HG03039 (cell line): ENCODE data around the gene ZNRF2.
A peak's percentile ranks its signal among the peaks of the same experiment; 100 is the strongest.

Source experiments
- ATAC-seq: cut with Tn5 transposase; IDR thresholded peaks from one replicate; pipeline ENCODE4 v1.9.1; 2021; ENCODE audit warnings: mild to moderate bottlenecking, moderate library complexity; ENCODE audit not compliant: unreplicated experiment

The ZNRF2 gene

GRCh38 chr7:30320392-30320791, 36.0 kb downstream of the ZNRF2 start:
- no peak for ATAC-seq

- no peak for ATAC-seq
Observed at GRCh38 chr7:30321089-30321881, 36.9 kb downstream of the ZNRF2 start.

GRCh38 chr7:30321882-30322192, 37.4 kb downstream of the ZNRF2 start:
- ATAC-seq = no peak

DNA sequence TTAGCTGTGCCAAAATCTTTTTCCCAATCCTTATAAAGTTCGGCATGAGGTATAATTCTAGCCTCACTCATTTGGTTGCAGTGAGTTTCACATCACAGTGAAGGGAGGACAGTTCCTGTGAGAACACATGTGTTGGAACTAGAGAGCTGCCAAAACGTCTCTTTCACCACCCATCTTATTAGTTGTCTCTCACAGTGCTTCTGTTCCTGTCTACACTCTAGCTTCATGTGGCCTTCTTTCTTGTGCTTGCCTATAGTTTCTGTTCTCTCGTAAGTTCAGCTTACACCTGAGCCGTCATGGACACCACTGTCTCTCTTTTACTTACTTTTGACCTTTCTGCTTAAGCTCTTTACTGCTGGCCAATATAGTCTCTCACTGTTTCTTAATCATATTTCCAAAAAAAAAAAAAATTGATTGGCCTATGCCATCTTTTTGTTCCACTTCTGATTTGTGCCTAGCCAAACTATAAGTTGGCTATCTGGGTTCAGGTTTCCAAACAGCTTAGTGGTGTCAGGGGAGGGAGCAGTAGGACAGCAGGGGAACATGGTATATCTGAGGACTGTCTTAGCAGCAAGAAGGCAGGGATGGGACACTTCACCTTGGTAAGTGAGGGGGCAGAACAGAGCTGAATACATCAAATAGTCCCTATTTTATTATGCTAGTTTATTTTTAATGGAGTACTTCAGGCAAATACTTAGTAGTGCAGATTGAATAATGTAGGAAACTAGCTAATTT, 38.0 kb downstream of the ZNRF2 start:
- ATAC-seq = peak; percentile 71

DNA sequence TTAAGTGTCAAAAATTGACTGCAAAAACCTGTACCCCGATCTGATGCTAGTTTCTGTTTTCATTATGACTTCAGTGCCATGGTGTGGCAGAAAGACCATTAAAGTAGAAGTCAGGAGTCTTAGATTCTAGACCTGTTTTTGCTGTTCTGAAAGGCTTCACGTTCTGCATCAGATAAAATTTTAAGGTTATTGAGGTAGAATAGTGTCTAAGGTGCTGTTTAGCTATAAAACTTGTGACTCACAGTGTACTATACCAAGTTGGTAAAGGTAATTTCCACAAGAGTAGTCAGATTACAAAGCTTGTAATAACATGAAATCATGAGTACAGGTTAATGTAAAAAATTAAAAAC, 38.6 kb downstream of the ZNRF2 start:
- peak; percentile 42 for ATAC-seq

GRCh38 chr7:30327813-30328212, 43.4 kb downstream of the ZNRF2 start:
- ATAC-seq = no peak

DNA sequence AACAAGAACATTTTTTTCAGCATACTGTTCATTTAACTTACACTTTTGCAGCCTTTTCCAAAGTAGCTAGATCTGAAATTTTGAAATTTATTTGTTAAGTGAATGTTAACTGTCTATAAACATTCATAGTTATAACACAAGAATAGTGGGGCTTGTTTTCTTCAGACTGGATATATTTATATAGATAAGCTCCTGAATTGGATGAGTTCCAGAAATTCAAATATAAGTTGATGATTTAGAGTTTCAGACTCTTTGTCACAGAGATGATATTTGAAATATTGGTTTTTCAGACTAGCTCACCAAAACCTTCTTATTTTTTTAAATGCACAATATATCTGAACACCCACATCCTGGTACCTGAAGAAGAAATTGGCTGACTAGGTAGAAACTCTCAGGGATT, 44.0 kb downstream of the ZNRF2 start:
- no peak for ATAC-seq

DNA sequence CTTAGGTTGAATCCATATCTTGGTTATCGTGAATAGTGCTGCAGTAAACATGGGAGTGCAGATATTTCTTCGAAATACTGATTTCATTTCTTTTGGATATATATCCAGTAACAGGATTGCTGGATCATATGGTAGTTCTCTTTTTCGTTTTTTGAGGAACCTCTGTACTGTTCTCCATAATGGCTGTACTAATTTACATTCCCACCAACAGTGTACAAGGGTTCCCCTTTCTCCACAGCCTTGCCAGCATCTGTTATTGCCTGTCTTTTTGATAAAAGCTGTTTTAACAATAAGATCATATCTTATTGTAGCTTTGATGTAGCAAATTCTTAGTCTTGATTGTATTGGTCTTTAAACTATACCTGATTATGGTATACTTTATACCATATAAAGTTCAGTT, 45.3 kb downstream of the ZNRF2 start:
- ATAC-seq = no peak

GRCh38 chr7:30330134-30331111, 46.0 kb downstream of the ZNRF2 start:
- peak; percentile 83 for ATAC-seq

GRCh38 chr7:30331338-30331737, 46.9 kb downstream of the ZNRF2 start:
- no peak for ATAC-seq

GRCh38 chr7:30332549-30332948, 48.2 kb downstream of the ZNRF2 start:
- ATAC-seq = no peak

DNA sequence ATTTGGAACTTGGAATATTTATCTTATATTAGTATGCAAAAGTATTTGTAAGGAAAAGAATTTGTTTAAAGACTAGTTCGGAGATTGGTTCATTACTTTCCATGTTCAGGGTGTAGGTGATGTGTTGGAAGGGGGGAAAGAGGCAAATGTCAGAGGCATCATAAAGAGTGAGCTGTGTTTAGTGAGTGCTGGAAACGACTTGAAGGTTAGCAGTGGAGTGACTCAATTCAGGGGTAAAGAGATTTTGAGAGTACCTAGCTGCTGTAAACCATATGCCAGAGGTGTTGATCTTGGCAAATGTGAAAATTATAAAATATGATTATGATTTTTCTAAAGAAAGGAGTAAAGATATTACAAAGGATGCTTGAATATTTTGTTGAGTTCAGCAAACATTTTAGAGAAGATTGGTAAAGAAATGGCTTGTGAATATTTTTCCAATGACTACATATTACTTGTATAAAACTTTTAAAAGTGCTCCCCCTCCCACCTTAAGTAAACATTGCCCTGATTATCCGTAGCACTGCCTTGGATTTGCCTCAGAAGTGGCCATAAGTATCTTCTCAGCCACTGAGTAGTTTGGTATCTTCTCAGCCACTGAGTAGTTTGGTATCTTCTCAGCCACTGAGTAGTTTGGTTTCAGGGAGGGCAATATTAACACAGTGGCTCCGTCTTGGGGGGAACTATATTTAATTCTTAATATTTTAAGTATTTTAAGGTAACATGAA, 51.5 kb downstream of the ZNRF2 start:
- no peak for ATAC-seq

GRCh38 chr7:30344513-30344912, 60.1 kb downstream of the ZNRF2 start:
- no peak for ATAC-seq

DNA sequence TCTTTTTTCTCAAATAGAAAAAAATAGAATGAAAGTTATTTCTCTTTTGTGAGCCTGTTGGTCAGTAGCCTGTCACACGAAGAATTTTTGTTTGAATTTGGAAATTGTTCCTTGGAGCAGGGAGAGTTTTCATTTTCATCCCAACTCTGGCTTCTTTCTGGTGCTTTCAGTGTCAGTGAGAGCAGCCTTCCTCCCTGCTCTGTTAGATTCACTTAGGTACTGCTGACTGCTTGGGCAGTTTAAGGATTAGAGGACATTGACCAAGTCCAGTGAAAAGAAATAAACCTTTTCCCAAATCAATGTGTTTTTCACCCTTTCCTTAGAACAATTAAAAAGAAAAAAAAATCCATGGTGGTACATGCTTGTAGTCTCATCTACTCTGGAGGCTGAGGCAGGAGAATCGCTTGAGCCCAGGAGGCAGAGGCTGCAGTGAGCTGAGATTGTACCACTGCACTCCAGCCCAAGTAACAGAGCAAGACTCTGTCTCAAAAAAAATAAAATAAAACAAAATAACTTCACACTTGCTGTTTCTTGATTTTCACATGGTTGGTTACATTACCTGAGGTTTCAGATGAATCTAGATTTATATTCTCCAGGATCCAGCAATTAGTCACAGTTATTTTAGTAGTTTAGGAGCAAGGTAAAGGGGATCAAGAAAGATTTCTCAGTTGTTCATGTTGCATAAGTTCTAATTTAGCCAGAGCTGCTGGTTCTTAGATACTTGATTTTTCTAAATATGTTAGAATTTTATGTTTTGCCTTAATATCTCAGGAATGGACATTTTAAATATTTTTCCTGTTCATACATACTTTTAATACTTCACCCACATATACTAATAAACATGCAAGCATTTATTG, 63.1 kb downstream of the ZNRF2 start:
- peak; percentile 9 for ATAC-seq

DNA sequence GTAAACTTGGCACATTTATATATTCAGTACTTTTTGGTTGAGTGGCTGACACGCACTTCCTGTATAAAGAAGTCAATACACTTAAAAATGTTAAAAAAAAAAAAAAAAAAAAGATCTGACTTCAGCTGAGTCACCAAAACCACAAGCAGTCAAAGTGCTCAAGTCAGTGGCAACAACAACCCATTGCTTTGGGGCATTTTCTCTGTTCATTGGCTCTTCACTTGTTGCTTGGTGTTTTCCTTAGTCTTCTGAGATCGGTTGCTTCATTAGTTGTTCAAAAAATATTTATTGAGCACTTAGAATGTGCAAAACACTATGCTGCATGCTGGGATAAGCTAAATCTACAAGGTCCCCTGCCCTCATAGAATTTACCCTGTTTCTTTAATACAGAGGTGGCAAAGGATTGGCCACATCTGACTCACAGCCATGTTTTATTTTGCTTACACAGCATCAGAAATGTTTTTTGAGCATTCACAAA, 63.7 kb downstream of the ZNRF2 start:
- ATAC-seq = peak; percentile 65

- ATAC-seq = no peak
Observed at GRCh38 chr7:30349170-30349569, 64.8 kb downstream of the ZNRF2 start.

DNA sequence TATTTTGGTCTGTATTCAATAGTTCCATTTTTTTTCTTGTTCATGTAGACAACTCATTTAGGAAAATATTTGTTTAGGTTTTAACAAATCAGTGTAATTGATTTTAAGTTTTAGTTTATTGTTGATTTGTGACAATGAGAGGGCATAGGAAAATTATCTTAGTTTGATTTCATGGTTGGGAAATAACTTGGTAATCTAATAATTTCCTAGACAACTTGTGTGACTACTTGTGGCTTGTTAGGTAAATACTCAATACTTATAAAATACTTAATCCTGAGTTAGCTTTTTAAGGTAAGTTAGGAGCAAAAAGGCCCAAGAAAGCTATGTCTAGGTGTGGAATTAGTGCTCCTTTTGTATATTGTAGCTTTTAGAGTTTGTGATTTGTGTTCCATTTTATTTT, 65.4 kb downstream of the ZNRF2 start:
- ATAC-seq = no peak

DNA sequence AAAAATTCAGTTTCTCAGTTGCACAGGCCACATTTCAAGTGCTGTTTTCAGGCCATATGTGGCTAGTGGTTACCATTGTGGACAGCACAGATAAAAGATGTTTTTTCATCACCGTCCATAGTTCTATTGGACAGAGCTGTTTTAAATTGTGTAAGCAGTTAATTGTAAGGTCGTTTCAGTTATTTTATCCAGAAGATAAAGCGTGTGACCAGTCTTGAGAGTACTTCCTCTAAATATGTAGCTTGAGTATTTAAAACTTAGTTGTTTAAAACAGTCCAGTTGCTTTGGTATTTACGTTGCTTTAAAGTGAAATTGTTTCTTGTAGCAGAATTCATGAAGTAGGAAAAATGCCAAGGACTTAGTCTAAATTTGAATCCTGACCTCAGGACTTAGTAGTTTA, 66.9 kb downstream of the ZNRF2 start:
- no peak for ATAC-seq

DNA sequence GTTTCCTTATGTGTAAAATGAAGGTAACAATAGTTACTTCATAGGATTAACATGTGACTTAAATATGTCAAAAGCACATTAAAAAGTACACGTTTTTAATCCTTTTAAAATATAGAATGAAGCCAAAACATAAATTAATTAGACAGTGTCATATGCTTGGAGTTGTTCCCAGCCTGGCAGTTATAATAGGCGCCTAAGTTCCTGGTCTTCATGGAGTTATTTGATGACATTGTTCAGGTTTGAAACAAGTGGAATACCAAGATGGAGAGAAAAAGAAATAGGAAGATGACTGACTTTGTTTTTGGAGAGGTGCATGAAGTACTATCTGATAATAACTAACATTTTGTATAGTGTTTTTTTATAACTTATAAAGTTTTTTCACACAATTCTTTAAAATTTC, 67.3 kb downstream of the ZNRF2 start:
- no peak for ATAC-seq

DNA sequence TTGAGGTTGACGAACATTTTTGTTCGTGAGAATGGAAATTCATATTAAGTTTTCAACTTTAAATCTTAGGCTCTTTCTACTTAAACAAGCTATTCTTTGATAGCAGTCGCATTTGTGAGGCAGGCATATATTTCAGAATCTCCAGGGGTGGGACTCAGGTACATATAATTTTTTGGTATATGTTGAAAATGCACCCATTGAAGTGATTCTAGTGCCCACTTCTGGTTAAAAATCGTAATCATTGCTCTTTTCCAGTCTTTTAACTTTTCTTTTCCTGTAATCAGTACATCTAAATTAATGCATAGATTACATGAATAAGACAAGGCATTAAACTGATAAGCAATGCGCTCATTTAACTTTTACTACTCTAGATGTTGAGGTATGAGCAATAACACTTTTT, 67.8 kb downstream of the ZNRF2 start:
- ATAC-seq = no peak
